ENCODE measurements around the gene CSNK1D. TPM values are rescaled to one million over a fixed set of nuclear protein-coding genes. Genes with fewer than 3 reads are reported as not detected.
A peak's percentile ranks its signal among the peaks of the same experiment; 100 is the strongest.

Gene CSNK1D
- total RNA-seq, 1 donor from 2014 or later, result 118 TPM

- Mint-ChIP-seq H3K9me3 (ENCODE audit: unreplicated experiment) (no peaks in the 10 kb centered on the region), H3K27me3 (ENCODE audit: unreplicated experiment) (peaks cover 4% of the 10 kb centered on the region), H3K27ac (ENCODE audit: unreplicated experiment) (peak overlapping the region; percentile 83), H3K4me3 (ENCODE audit: unreplicated experiment) (peak overlapping the region; percentile 48), H3K4me1 (ENCODE audit: unreplicated experiment) (peaks cover 48% of the 10 kb centered on the region), H3K36me3 (ENCODE audit: unreplicated experiment) (no peaks in the 10 kb centered on the region)
- no peak for TF ChIP-seq CTCF (IDR thresholded peaks at IDR 0.05)
- peak; percentile 86 for DNase-seq (ENCODE audit: extremely low spot score, unreplicated experiment)
Observed at GRCh38 chr17:82297714-82298537, 24.4 kb upstream of the CSNK1D start.

DNA sequence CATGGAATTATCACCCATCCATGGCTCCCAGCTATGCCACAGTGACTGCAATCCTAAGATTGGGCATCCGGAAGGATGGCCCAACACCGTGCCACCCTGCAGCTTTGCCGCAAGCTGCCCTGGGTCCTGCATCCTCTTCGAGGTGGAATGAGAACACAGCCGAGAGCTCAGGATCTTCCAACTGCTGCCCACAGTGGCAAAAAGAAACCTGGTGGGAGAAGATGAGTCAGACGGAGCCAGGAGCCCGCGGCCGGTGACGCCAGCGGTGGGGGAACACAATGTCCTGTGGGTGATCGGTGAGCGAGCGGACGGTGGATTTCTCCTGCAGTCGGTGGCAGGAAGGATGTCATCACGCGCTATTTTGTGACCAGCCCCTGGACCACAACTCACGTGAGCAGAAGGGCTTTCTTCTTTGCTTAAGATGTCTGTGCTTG lies 23.8 kb upstream of the CSNK1D start:
- peak; percentile 84 for DNase-seq (ENCODE audit: extremely low spot score, unreplicated experiment)
- no peak for TF ChIP-seq CTCF (IDR thresholded peaks at IDR 0.05)
- Mint-ChIP-seq H3K9me3 (ENCODE audit: unreplicated experiment) (no peaks in the 10 kb centered on the region), H3K27me3 (ENCODE audit: unreplicated experiment) (peaks cover 4% of the 10 kb centered on the region), H3K4me1 (ENCODE audit: unreplicated experiment) (peaks cover 48% of the 10 kb centered on the region), H3K27ac (ENCODE audit: unreplicated experiment) (peak overlapping the region; percentile 83), H3K36me3 (ENCODE audit: unreplicated experiment) (no peaks in the 10 kb centered on the region), H3K4me3 (ENCODE audit: unreplicated experiment) (peak overlapping the region; percentile 48)

GRCh38 chr17:82296511-82297279 lies 23.2 kb upstream of the CSNK1D start:
- peaks cover 49% of the 10 kb centered on the region for H3K4me1 Mint-ChIP-seq (ENCODE audit: unreplicated experiment)
- H3K9me3 Mint-ChIP-seq (ENCODE audit: unreplicated experiment), result no peaks in the 10 kb centered on the region
- H3K27ac Mint-ChIP-seq (ENCODE audit: unreplicated experiment), result peak overlapping the region; percentile 83
- DNase-seq (ENCODE audit: extremely low spot score, unreplicated experiment), result no peak
- H3K27me3 Mint-ChIP-seq (ENCODE audit: unreplicated experiment), result peaks cover 4% of the 10 kb centered on the region
- no peak for TF ChIP-seq CTCF (IDR thresholded peaks at IDR 0.05)
- H3K36me3 Mint-ChIP-seq (ENCODE audit: unreplicated experiment), result no peaks in the 10 kb centered on the region
- H3K4me3 Mint-ChIP-seq (ENCODE audit: unreplicated experiment), result peak overlapping the region; percentile 48

- Mint-ChIP-seq H3K4me3 (ENCODE audit: unreplicated experiment) (no peak overlapping the region), H3K36me3 (ENCODE audit: unreplicated experiment) (no peaks in the 10 kb centered on the region), H3K4me1 (ENCODE audit: unreplicated experiment) (peaks cover 45% of the 10 kb centered on the region), H3K9me3 (ENCODE audit: unreplicated experiment) (no peaks in the 10 kb centered on the region), H3K27ac (ENCODE audit: unreplicated experiment) (no peak overlapping the region), H3K27me3 (ENCODE audit: unreplicated experiment) (peaks cover 4% of the 10 kb centered on the region)
- TF ChIP-seq CTCF (IDR thresholded peaks at IDR 0.05), result no peak
- DNase-seq (ENCODE audit: extremely low spot score, unreplicated experiment), result no peak
Observed at GRCh38 chr17:82295472-82295814, 21.9 kb upstream of the CSNK1D start.
